ENCODE results near the gene NAA60.

GRCh38 chr16:3492356-3492755, 48.9 kb downstream of the NAA60 start:
- no peak for TF ChIP-seq POLR2A (IDR thresholded peaks at IDR 0.05)
- TF ChIP-seq CTCF (IDR thresholded peaks at IDR 0.05) = no peak

Data from Peyer's patch (tissue), 4 donors.